ENCODE results near the gene CFAP77. TPM values are rescaled to one million over a fixed set of nuclear protein-coding genes. Genes with fewer than 3 reads are reported as not detected.

The CFAP77 gene
- total RNA-seq, 1 donor from 2014 or later = 0.36 TPM

DNA sequence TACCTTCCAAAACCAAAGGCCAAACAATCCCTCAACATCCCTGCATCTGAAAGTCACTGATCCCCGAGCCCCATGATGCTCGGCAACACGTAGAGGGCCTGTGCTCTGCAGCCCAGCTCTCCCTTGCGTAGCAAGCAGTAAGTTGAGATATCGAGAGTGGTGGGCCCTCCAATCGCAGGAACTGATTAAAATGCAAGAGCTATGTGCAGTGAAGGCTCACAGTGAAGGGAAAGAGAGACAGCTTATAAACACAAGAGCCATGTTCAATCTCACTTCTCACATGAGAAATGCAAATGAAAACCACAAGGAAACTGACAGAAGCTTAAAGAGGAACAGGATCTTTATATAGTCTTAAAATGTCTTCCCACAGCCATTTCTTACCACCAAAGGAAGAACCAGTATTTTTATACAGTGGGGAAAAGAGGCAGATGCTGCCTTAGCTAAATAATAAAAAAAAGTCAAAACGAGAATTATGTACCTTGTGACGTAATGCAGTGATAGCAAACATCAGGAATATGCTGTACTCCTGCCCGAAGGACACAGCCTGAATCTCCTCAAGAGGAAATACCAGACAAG, 28.0 kb upstream of the CFAP77 start:
- Mint-ChIP-seq H3K27me3 (ENCODE audit: low read depth, unreplicated experiment) (no peaks in the 10 kb centered on the region), H3K4me3 (ENCODE audit: unreplicated experiment) (no peak overlapping the region), H3K9me3 (ENCODE audit: unreplicated experiment) (no peaks in the 10 kb centered on the region), H3K36me3 (ENCODE audit: low read depth, unreplicated experiment) (peaks cover 12% of the 10 kb centered on the region), H3K27ac (ENCODE audit: unreplicated experiment) (no peak overlapping the region), H3K4me1 (ENCODE audit: low read depth, unreplicated experiment) (no peaks in the 10 kb centered on the region)
- Histone ChIP-seq H3K79me2 (ENCODE audit: insufficient read depth, low read length) (no peaks in the 10 kb centered on the region), H3K9ac (ENCODE audit: low read length) (no peak overlapping the region), H3K4me2 (ENCODE audit: low read length) (no peak overlapping the region), H3K27me3 (ENCODE audit: insufficient read depth, low read length) (no peaks in the 10 kb centered on the region), H2AFZ (ENCODE audit: low read depth, low read length) (no peak overlapping the region), H3K36me3 (ENCODE audit: insufficient read depth, low read length) (peaks cover 30% of the 10 kb centered on the region), H3K27ac (ENCODE audit: low read depth, low read length) (no peak overlapping the region), H3K4me1 (ENCODE audit: insufficient read depth, low read length) (no peaks in the 10 kb centered on the region), H3K9me3 (ENCODE audit: insufficient read depth, low read depth, low read length) (no peaks in the 10 kb centered on the region), H4K20me1 (ENCODE audit: insufficient read depth, low read length) (no peaks in the 10 kb centered on the region), H3K4me3 (ENCODE audit: insufficient read depth, low read depth, low read length) (no peak overlapping the region)
- FAIRE-seq (no peak), DNase-seq (ENCODE audit: low read depth) (no peak)
- no peak for TF ChIP-seq EZH2 (IDR thresholded peaks at IDR 0.05; ENCODE audit: insufficient read depth, low read length)
- TF ChIP-seq, protein P1, sequence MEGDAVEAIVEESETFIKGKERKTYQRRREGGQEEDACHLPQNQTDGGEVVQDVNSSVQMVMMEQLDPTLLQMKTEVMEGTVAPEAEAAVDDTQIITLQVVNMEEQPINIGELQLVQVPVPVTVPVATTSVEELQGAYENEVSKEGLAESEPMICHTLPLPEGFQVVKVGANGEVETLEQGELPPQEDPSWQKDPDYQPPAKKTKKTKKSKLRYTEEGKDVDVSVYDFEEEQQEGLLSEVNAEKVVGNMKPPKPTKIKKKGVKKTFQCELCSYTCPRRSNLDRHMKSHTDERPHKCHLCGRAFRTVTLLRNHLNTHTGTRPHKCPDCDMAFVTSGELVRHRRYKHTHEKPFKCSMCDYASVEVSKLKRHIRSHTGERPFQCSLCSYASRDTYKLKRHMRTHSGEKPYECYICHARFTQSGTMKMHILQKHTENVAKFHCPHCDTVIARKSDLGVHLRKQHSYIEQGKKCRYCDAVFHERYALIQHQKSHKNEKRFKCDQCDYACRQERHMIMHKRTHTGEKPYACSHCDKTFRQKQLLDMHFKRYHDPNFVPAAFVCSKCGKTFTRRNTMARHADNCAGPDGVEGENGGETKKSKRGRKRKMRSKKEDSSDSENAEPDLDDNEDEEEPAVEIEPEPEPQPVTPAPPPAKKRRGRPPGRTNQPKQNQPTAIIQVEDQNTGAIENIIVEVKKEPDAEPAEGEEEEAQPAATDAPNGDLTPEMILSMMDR (IDR thresholded peaks at IDR 0.05; ENCODE audit: insufficient read depth, low read depth, low read length) = no peak

DNA sequence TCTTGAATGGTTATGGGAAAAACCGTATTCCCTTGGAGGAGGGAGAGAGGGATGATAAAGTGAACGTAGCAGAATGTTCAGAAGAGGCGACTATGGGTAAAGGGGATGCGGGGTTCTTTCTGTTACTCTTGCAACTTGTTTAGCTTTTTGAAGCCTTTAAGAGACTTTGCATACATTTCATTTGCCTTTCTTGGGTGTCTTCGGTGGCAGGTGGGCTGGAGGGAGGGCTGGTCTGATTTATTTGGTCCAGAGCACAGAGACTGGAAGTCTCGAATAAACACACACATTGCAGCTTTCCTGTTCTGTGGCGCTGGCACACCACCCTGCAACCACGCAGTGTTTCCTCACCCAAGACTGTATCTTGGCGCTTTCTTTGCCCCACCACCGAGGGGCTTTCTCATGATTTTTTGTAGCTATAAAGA, 26.5 kb upstream of the CFAP77 start:
- peaks cover 21% of the 10 kb centered on the region for H3K36me3 Mint-ChIP-seq (ENCODE audit: low read depth, unreplicated experiment)
- H4K20me1 ChIP-seq (ENCODE audit: insufficient read depth, low read length) = no peaks in the 10 kb centered on the region
- no peak overlapping the region for H3K27ac Mint-ChIP-seq (ENCODE audit: unreplicated experiment)
- no peak overlapping the region for H2AFZ ChIP-seq (ENCODE audit: low read depth, low read length)
- no peak overlapping the region for H3K4me2 ChIP-seq (ENCODE audit: low read length)
- no peak overlapping the region for H3K4me3 Mint-ChIP-seq (ENCODE audit: unreplicated experiment)
- H3K27ac ChIP-seq (ENCODE audit: low read depth, low read length) = no peak overlapping the region
- H3K4me3 ChIP-seq (ENCODE audit: insufficient read depth, low read depth, low read length) = no peak overlapping the region
- no peaks in the 10 kb centered on the region for H3K27me3 ChIP-seq (ENCODE audit: insufficient read depth, low read length)
- no peak for FAIRE-seq
- no peaks in the 10 kb centered on the region for H3K79me2 ChIP-seq (ENCODE audit: insufficient read depth, low read length)
- no peaks in the 10 kb centered on the region for H3K4me1 ChIP-seq (ENCODE audit: insufficient read depth, low read length)
- no peaks in the 10 kb centered on the region for H3K9me3 ChIP-seq (ENCODE audit: insufficient read depth, low read depth, low read length)
- DNase-seq (ENCODE audit: low read depth) = no peak
- H3K9ac ChIP-seq (ENCODE audit: low read length) = no peak overlapping the region
- H3K9me3 Mint-ChIP-seq (ENCODE audit: unreplicated experiment) = no peaks in the 10 kb centered on the region
- no peak for TF ChIP-seq EZH2 (IDR thresholded peaks at IDR 0.05; ENCODE audit: insufficient read depth, low read length)
- TF ChIP-seq, protein P1 (IDR thresholded peaks at IDR 0.05; ENCODE audit: insufficient read depth, low read depth, low read length) = no peak
- H3K4me1 Mint-ChIP-seq (ENCODE audit: low read depth, unreplicated experiment) = no peaks in the 10 kb centered on the region
- H3K36me3 ChIP-seq (ENCODE audit: insufficient read depth, low read length) = peaks cover 30% of the 10 kb centered on the region
- no peaks in the 10 kb centered on the region for H3K27me3 Mint-ChIP-seq (ENCODE audit: low read depth, unreplicated experiment)

- no peaks in the 10 kb centered on the region for H3K9me3 Mint-ChIP-seq (ENCODE audit: unreplicated experiment)
- no peak overlapping the region for H3K4me3 ChIP-seq (ENCODE audit: insufficient read depth, low read depth, low read length)
- H3K27ac ChIP-seq (ENCODE audit: low read depth, low read length) = no peak overlapping the region
- no peaks in the 10 kb centered on the region for H3K27me3 Mint-ChIP-seq (ENCODE audit: low read depth, unreplicated experiment)
- H3K36me3 Mint-ChIP-seq (ENCODE audit: low read depth, unreplicated experiment) = peaks cover 23% of the 10 kb centered on the region
- H3K4me1 ChIP-seq (ENCODE audit: insufficient read depth, low read length) = no peaks in the 10 kb centered on the region
- no peaks in the 10 kb centered on the region for H3K4me1 Mint-ChIP-seq (ENCODE audit: low read depth, unreplicated experiment)
- DNase-seq (ENCODE audit: low read depth) (no peak), FAIRE-seq (no peak)
- no peak overlapping the region for H2AFZ ChIP-seq (ENCODE audit: low read depth, low read length)
- no peaks in the 10 kb centered on the region for H3K9me3 ChIP-seq (ENCODE audit: insufficient read depth, low read depth, low read length)
- H3K4me2 ChIP-seq (ENCODE audit: low read length) = no peak overlapping the region
- no peak for TF ChIP-seq EZH2 (IDR thresholded peaks at IDR 0.05; ENCODE audit: insufficient read depth, low read length)
- TF ChIP-seq, protein P1 (IDR thresholded peaks at IDR 0.05; ENCODE audit: insufficient read depth, low read depth, low read length) = no peak
- H3K27ac Mint-ChIP-seq (ENCODE audit: unreplicated experiment) = no peak overlapping the region
- H4K20me1 ChIP-seq (ENCODE audit: insufficient read depth, low read length) = no peaks in the 10 kb centered on the region
- no peak overlapping the region for H3K4me3 Mint-ChIP-seq (ENCODE audit: unreplicated experiment)
- H3K79me2 ChIP-seq (ENCODE audit: insufficient read depth, low read length) = no peaks in the 10 kb centered on the region
- peaks cover 33% of the 10 kb centered on the region for H3K36me3 ChIP-seq (ENCODE audit: insufficient read depth, low read length)
- no peak overlapping the region for H3K9ac ChIP-seq (ENCODE audit: low read length)
- H3K27me3 ChIP-seq (ENCODE audit: insufficient read depth, low read length) = no peaks in the 10 kb centered on the region
Measured at GRCh38 chr9:132384376-132384775, 25.6 kb upstream of the CFAP77 start.
